Hippocampal formation (tissue), 2 donors: Measurements from ENCODE around the gene HUS1B.

ENCODE experiments used
- DNase-seq, 2 donors: peaks; one replicate each; lab custom pipeline; 2025; lab: John Stamatoyannopoulos, UW

Gene HUS1B

DNA sequence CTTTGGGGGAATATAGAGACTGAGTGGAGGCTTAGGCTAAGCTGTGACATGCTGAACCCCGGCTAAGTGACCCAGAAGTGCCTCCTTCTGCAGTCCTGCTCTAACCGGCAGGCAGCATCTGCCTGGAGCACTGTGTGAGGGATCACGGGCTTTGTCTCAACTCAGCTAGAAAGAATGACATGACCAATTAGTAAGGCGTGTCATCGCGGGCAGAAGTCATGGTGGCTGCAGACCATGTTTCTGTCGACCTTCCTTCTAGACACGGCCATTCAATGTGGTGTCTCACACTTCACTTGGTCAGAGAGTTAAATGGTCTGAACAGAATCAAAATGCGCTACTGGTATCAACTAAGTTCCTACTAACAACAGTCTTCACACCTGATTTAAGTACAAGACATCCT, 35.0 kb downstream of the HUS1B start:
- no peak for DNase-seq

DNA sequence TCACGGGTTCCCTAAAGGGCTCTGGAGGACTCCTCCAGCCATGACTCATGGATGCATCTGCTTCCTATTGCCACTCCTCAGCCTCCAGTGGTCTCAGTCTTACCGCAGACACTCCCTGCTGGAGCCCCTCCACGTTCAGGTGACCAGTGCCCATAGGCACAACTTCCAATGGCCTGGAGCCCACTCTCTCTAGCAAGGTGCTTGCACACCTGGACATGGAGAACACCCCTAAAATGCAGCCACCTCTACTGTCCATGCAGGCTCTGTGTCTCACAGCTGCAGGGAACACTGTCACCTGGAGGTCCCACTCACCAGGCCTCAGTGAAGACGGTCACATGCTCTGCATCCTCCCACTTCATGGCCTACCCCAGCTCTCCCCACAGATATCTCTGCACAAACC, 36.0 kb downstream of the HUS1B start:
- no peak for DNase-seq

DNA sequence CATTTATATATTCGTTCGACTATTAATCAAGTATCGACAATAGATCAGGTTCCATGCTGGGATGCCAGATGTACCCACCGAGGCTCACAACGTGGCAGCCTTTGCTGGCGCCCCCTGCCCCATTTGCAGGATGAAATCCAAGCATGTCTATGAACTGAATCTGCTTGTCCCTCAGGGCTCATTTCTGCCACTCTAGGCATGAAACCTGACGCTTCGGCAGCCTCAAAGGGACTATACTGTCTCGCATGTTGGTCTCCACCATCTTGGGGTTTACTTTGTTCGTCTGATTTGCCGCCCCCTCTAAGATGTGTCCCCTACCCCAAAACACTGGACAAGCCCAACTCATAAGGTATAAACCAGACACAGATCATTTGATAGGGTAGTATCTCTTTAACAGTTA, 36.7 kb downstream of the HUS1B start:
- no peak for DNase-seq

DNA sequence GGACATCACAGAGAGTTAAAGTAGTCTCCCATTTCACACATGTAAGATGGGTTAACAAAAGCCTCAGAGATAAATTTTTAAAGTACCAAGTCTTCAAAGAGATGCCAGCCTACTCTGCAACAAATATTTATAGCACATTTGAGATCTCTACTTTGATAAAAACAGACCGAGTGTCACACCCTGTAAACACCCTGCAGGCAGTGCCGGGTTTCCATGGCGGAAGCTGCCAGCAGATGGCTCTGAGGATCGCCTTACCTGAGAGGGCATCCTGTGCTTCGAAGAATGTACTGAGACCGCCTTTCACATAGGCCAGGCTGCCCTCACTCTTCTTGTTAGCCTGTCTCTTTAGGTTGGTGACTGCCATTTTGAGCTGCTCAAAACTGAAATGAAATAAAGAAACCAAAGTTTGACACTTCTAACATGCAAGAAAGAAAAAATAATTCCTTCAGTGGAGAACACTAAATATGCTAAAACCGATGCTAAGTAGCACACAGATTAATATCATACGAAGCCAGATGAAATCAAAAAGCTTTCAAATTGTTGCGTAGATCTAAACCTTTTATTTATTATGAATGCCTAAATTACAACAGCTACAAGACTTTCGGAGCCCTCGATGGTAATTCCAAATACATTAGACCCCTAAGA, 39.3 kb downstream of the HUS1B start:
- DNase-seq, result no peak

DNA sequence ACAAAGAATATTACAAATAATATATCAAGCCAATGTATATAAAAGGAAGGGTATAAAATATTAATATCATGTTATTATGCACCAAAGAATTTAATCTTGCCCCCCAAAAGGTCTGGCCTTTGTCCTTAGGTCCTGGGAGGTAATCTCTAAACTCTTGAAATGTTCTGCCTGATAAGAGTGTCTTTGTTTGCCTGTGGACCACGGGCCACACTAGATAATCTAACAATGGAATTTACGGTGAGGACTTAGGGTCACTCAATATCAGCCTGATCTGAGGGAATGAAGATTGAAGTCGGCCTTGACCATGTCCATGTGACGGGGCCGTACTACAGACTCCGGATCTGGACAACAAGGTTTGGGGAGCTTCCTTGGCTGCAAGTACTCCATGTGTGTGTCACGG, 42.9 kb downstream of the HUS1B start:
- no peak for DNase-seq

DNA sequence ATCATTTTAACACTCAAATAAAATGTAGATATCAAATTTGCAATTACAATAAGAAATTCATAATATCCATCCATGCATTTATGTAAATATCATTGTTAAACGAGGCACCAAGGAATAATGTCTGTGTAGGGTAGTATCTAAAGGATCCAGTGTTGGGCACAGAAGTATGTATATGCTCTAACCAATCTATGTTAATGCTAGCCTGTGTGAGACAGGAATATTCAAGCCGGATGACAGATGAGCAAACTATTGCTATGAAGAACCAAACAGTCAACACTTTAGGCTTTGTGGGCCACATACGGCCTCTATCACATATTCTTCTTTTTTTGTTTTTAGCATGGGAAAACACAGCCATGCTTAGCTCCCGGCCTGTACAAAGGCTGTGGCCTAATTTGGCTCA, 45.0 kb downstream of the HUS1B start:
- DNase-seq, result no peak

DNA sequence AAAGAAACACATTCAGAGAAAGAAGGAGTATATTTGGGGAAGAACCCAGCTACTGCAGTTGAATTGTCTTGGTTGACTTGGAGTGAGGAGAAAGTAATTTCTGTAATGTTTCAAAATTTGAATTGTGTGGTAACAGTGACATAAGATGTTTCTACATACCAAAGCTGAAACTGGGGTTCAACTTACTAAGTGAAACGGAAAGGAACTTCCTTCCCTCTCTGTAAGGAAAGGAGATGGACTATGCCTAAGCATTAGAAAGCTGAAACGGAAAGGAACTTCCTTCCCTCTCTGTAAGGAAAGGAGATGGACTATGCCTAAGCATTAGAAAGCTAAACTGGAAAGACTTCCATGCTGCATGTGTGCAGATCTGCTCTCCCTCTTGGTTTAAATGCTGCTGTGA, 46.0 kb downstream of the HUS1B start:
- no peak for DNase-seq

DNA sequence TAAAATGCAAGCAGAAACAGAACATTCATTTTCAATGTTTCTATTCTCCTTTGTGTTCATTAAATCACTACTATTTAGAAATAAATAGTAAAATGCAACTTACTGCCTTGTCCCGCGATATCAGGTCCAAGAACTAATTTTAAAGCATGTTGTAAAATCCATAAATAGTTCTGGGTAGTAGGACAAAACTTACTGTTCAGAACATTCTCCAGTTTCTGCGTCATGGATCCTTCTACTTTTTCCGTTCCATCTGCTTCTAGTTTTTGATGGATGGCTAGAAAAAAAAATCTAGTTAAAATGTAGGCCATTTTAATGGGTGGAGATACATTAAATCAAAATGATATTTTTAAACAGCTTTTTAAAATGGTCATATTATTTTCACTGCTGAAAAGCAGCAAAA, 47.0 kb downstream of the HUS1B start:
- DNase-seq, result no peak

DNA sequence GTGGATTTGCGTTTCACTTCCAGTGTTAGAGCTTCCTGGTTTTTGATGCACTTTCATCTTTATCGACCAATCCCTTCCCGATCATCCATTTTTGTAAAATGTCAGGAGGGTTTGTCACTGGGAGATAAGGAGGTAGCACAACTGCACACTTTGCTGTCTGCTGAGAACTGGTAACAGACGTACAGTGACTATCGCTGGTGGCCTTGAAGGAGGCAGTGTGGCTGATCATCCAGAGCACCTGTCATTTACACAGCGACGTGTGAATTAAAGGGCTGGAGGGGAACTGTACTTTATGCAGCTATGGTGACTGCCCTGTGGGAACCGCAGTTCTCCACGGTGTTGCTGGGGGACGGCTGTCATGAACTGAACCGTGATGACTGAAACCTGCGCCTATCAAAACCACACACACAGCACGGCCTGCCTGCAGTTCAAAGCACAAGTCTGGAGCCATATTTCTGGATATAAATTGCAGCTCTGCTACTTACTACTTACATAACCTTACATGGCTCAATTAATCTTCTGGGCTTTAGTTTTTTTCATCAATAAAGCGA, 50.0 kb downstream of the HUS1B start:
- no peak for DNase-seq
